GM12874 (cell line): ENCODE measurements around the gene ZNF324B.

Experiments used
- CTCF ChIP-seq: IDR thresholded peaks from 2 replicates; pipeline ENCODE4 v1.5.1; 2011; ENCODE audit warnings: low read depth, mild to moderate bottlenecking, control low read depth, low read length, moderate library complexity; ENCODE audit not compliant: insufficient read depth

ZNF324B gene

DNA sequence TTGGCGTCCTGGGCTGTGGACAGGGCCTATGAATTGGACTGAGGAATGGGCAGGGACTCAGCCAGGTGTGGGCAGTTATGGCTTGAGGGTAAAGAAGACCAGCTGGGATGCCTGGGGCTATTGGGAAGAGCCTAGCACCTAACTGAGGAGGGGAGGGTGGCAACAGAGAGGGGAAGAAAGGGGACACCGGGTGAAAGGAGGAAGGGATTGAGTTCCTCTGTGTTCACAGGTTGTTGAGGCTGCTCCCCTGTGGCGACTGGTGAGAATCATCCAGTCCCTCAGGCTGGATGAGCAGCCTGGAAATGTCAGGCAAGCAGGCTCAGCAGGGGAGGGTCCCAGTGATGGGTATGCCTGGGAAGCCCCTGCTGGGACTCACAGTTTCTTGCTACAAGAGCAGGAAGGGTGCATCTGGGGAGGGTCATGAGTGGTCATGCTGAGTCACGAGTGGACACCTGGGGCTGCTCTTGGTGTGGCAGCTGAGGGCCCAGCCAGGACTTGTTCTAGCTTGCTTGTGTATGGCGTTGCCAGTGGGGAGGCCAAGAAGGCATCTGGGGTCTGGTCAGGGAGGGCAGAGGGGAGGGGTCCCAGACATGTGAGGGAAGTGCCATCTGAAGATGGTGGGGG is 16.9 kb downstream of the ZNF324B start:
- no peak for TF ChIP-seq CTCF

- no peak for TF ChIP-seq CTCF
These were observed 18.0 kb downstream of the ZNF324B start for GRCh38 chr19:58469241-58470013.

- no peak for TF ChIP-seq CTCF
These were observed 20.3 kb downstream of the ZNF324B start for GRCh38 chr19:58471736-58472135.

GRCh38 chr19:58473775-58474174 is 22.4 kb downstream of the ZNF324B start:
- no peak for TF ChIP-seq CTCF

GRCh38 chr19:58474291-58474996 is 23.0 kb downstream of the ZNF324B start:
- no peak for TF ChIP-seq CTCF

DNA sequence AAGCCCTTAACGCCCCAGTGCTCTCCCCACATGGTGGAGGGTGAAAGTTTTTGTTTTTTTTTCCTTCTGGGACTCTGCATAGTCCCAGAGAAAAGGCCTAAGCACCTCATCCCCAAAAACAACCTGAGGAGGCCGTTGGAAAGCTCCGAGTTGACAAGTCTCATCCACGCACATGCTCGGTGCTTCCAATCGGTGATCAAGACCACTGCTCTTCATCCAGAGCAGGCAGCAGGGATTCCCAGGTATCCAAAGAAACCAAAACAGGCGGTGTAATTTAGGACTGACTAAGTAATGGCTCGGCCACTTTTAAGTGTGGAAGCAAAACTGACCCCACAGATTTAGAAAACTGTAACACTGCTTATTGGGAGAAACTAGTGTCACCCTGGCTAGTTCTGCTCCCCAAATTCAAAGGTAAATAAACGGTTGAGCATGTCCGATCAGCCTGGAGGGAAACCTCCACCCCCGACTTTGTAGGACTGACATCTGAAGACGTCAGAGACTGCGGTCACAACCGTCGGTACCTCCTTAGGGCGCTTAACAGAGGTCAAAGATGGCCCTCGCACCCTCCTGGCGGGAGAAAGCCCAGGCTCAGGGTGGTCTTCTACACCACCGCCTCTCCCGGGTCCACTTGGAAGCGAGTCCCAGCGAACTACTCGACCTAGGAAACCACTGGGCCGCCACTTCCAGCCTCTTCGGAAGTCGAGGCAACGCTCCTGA is 23.7 kb downstream of the ZNF324B start:
- TF ChIP-seq CTCF = no peak
